Tibial nerve (tissue), 4 donors: ENCODE results near the gene REPS1.

ENCODE experiments used
- CTCF ChIP-seq, 5 experiments: fragments of 200-600 bp in 3 of 5; fragments of 450-650 bp in 2 of 5; sonication (generic) in 3 of 5; IDR thresholded peaks; one replicate each; pipeline ENCODE4 v1.5.1; 2016 to 2019; ENCODE audit warnings: antibody characterized with exemption in 5 of 5, mild to moderate bottlenecking in 3 of 5, moderate library complexity in 2 of 5
- EP300 ChIP-seq, 2 donors: sonication (generic); formaldehyde crosslinking; IDR thresholded peaks; one replicate each; pipeline ENCODE4 v1.6.1; 2017; ENCODE audit warnings: antibody characterized with exemption in 2 of 2, mild to moderate bottlenecking in 1 of 2
- POLR2A ChIP-seq, 2 donors: fragments of 450-650 bp; IDR thresholded peaks; one replicate each; pipeline ENCODE4 v1.6.1; 2017; ENCODE audit warnings: antibody characterized with exemption in 2 of 2, mild to moderate bottlenecking in 2 of 2, moderate library complexity in 2 of 2

GRCh38 chr6:138955262-138955661 lies 32.8 kb downstream of the REPS1 start:
- TF ChIP-seq EP300 (IDR thresholded peaks at IDR 0.05) (no peak), POLR2A (IDR thresholded peaks at IDR 0.05) (no peak), CTCF (IDR thresholded peaks at IDR 0.05) (no peak)
